ENCODE results near the gene PKMYT1.

- TF ChIP-seq CTCF (IDR thresholded peaks at IDR 0.05; ENCODE audit: insufficient read depth, low read length, poor library complexity, severe bottlenecking) (no peak), EZH2phosphoT487 (conservative IDR thresholded peaks at IDR 0.05; ENCODE audit: low read length) (no peak)
These were observed 28.4 kb upstream of the PKMYT1 start for GRCh38 chr16:3008690-3009037.
